Neutrophil (primary cell): ENCODE measurements around the gene MCRS1.

ENCODE experiments used
- H3K27ac ChIP-seq: fragments of 200-600 bp; sonication (generic); 2 replicates; pipeline ENCODE4 v1.5.1; 2016; ENCODE audit warnings: mild to moderate bottlenecking, moderate library complexity
- H3K27me3 ChIP-seq: fragments of 200-600 bp; sonication (generic); 2 replicates; pipeline ENCODE4 v1.6.0; 2016; ENCODE audit warnings: mild to moderate bottlenecking
- H3K36me3 ChIP-seq: fragments of 200-600 bp; sonication (generic); 2 replicates; pipeline ENCODE4 v1.5.1; 2017
- H3K4me1 ChIP-seq, 2 experiments: fragments of 200-600 bp in 1 of 2; sonication (generic) in 1 of 2; 1 replicate in 1 of 2; 2 replicates in 1 of 2; pipeline versions ENCODE4 v1.5.1 to v1.6.1; 2013 to 2016; ENCODE audit warnings: low read depth in 1 of 2, low read length in 1 of 2, mild to moderate bottlenecking in 1 of 2, moderate library complexity in 1 of 2; ENCODE audit not compliant: control insufficient read depth in 1 of 2, insufficient read depth in 1 of 2
- H3K4me3 ChIP-seq, 2 experiments: fragments of 200-600 bp in 1 of 2; sonication (generic) in 1 of 2; 1 replicate in 1 of 2; 2 replicates in 1 of 2; pipeline ENCODE4 v1.5.1; 2013 to 2016; ENCODE audit warnings: low read depth in 1 of 2, low read length in 1 of 2, mild to moderate bottlenecking in 1 of 2, moderate library complexity in 1 of 2
- H3K9me3 ChIP-seq: fragments of 200-600 bp; sonication (generic); 2 replicates; pipeline ENCODE4 v1.5.1; 2016
- TF ChIP-seq, protein P1 (sequence below): fragments of 200-600 bp; sonication (generic); IDR thresholded peaks from 2 replicates; pipeline ENCODE4 v1.5.1; 2016; ENCODE audit warnings: antibody characterized with exemption

The MCRS1 gene

DNA sequence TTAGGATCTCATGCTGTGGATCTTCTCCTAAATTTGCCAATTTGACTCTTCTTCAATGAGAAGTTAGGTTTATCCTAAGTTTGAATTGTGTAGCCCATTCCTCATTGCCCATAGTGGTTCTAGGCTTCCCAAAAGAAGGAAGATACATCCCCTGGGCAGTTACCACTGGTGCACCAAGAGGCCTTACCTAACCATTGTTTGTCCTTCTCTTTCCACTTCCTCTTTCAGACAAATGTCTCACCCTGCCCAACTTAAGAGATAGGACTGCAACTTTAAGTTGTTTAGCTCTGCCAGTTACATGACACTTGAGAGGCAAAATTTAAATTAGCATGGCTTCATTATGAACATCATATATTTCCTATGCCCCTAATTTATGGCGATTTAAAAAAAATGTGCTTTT lies 38.5 kb downstream of the MCRS1 start:
- TF ChIP-seq, protein P1, sequence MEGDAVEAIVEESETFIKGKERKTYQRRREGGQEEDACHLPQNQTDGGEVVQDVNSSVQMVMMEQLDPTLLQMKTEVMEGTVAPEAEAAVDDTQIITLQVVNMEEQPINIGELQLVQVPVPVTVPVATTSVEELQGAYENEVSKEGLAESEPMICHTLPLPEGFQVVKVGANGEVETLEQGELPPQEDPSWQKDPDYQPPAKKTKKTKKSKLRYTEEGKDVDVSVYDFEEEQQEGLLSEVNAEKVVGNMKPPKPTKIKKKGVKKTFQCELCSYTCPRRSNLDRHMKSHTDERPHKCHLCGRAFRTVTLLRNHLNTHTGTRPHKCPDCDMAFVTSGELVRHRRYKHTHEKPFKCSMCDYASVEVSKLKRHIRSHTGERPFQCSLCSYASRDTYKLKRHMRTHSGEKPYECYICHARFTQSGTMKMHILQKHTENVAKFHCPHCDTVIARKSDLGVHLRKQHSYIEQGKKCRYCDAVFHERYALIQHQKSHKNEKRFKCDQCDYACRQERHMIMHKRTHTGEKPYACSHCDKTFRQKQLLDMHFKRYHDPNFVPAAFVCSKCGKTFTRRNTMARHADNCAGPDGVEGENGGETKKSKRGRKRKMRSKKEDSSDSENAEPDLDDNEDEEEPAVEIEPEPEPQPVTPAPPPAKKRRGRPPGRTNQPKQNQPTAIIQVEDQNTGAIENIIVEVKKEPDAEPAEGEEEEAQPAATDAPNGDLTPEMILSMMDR, result no peak
- no peak overlapping the region for H3K27ac ChIP-seq

GRCh38 chr12:49527361-49528130 lies 40.4 kb downstream of the MCRS1 start:
- no peak overlapping the region for H3K27ac ChIP-seq
- no peaks in the 10 kb centered on the region for H3K9me3 ChIP-seq
- H3K4me3 ChIP-seq, result no peak overlapping the region
- H3K4me1 ChIP-seq, result no peaks in the 10 kb centered on the region
- TF ChIP-seq, protein P1, result no peak
- H3K27me3 ChIP-seq, result peaks cover 2% of the 10 kb centered on the region
- H3K36me3 ChIP-seq, result no peaks in the 10 kb centered on the region

More for the DNA sequence above, 38.5 kb downstream of the MCRS1 start:
- Histone ChIP-seq H3K27me3 (peaks cover 20% of the 10 kb centered on the region), H3K9me3 (no peaks in the 10 kb centered on the region), H3K36me3 (no peaks in the 10 kb centered on the region), H3K4me3 (no peak overlapping the region), H3K4me1 (no peaks in the 10 kb centered on the region)

DNA sequence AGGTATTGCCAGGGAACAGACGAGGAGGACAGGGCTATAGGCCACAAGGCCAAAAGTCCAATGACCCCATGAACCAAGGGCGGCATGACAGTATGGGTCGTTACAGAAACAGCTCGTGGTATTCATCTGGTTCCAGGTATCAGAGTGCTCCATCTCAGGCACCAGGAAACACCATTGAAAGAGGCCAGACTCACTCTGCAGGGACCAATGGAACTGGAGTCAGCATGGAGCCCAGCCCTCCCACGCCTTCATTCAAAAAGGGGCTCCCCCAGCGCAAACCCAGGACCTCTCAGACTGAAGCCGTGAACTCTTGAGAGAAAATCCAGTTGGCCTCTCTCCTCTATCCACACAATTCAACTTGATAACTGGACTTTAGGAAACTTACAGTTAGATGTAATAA lies 42.0 kb downstream of the MCRS1 start:
- Histone ChIP-seq H3K27me3 (no peaks in the 10 kb centered on the region), H3K27ac (no peak overlapping the region), H3K36me3 (no peaks in the 10 kb centered on the region), H3K4me1 (no peaks in the 10 kb centered on the region), H3K4me3 (no peak overlapping the region), H3K9me3 (no peaks in the 10 kb centered on the region)
- TF ChIP-seq, protein P1, result no peak

DNA sequence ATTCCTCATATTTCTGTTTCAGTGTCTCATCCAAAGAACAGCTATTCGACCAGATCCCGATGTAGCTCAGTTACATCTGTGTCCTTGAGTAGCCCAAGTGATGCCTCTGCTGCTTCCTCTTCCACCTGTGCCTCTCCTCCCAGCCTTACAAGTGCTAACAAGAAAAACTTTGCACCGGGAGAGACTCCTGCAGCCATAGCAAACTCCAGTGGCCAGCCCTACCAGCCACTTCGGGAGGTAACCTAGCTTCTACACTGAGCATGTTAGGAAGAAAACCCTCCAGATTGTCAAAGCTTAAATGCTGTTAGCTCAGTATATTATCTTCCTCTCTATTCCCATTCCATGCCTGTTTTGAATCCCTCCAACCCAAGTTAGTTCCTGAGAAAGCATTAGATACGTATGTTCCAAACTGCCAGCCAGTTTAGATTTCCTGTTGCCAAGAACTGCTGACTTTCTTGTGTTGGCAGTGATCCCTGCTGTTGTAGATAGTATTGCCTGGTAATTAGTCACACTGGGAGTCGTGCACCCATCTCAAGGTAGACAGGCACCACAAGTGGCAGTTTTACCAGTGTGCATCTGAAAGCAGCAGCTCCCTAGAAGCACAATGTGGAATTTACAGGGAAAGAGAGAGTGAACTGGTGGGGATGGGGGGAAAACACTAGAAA lies 43.1 kb downstream of the MCRS1 start:
- Histone ChIP-seq H3K36me3 (no peaks in the 10 kb centered on the region), H3K9me3 (no peaks in the 10 kb centered on the region), H3K27ac (no peak overlapping the region), H3K27me3 (no peaks in the 10 kb centered on the region), H3K4me3 (no peak overlapping the region), H3K4me1 (no peaks in the 10 kb centered on the region)
- TF ChIP-seq, protein P1, result no peak

- TF ChIP-seq, protein P1, result no peak
- Histone ChIP-seq H3K36me3 (no peaks in the 10 kb centered on the region), H3K4me1 (no peaks in the 10 kb centered on the region), H3K27me3 (no peaks in the 10 kb centered on the region), H3K4me3 (no peak overlapping the region), H3K9me3 (no peaks in the 10 kb centered on the region), H3K27ac (no peak overlapping the region)
Measured at GRCh38 chr12:49521389-49521788, 46.6 kb downstream of the MCRS1 start.
